Superior temporal gyrus (tissue), 1 donor: ENCODE results near the gene ZNF660.

Experiments
- DNase-seq: peaks from one replicate; pipeline ENCODE4 v3.0.0-alpha.2; 2016; ENCODE audit errors: extremely low spot score

ZNF660 gene

DNA sequence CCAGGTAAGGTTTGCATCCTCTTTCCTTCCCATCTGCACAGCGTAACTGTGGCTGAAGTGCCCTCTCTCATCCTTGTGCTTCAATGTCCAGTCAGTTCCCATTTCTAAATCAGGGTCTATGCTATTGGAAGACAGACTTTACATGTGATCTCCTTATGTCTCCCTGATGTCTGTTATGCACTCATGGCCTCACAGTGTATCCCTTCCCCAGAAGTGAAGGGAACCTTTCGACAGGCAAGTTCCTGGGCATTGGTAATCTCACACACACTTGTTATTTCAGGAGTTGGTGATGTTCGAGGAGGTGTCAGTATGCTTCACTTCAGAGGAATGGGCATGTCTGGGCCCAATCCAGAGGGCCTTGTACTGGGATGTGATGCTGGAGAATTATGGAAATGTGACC, 47.4 kb downstream of the ZNF660 start:
- no peak for DNase-seq

DNA sequence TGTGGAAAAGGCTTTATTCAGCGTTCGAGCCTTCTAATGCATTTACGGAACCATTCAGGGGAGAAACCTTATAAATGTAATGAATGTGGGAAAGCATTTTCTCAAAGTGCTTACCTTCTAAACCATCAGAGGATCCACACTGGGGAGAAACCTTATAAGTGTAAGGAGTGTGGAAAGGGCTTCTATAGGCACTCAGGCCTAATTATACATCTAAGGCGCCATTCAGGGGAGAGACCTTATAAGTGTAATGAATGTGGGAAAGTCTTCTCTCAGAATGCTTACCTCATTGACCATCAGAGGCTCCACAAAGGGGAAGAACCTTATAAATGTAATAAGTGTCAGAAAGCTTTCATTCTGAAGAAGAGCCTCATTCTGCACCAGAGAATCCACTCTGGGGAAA, 57.6 kb downstream of the ZNF660 start:
- DNase-seq, result no peak

DNA sequence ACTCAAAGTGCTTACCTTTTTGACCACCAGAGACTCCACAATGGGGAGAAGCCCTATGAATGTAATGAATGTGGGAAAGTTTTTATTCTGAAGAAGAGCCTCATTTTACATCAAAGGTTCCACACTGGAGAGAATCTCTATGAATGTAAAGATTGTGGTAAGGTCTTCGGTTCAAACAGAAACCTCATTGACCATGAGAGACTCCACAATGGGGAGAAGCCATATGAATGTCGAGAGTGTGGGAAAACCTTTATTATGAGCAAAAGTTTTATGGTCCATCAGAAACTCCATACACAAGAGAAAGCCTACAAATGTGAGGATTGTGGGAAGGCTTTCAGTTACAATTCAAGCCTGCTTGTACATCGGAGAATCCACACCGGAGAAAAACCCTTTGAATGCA, 58.3 kb downstream of the ZNF660 start:
- DNase-seq, result no peak

DNA sequence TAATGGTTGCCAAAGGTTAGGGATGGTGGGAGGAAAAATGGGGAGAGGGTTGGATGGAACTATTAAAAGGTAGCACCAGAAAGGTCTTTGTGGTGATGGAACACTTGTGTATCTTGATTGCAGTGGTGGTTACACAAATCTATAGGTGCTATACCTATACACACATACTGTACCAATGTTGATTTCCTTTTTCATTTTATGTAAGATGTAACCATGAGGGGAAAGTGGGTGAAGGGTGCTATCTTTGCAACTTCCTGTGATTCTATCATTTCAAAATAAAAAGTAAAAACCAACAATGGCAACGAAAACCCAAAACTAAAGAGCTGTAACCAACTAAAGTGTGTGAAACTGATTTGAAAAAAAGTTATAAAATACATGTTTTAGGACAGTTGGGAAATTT, 63.0 kb downstream of the ZNF660 start:
- no peak for DNase-seq

DNA sequence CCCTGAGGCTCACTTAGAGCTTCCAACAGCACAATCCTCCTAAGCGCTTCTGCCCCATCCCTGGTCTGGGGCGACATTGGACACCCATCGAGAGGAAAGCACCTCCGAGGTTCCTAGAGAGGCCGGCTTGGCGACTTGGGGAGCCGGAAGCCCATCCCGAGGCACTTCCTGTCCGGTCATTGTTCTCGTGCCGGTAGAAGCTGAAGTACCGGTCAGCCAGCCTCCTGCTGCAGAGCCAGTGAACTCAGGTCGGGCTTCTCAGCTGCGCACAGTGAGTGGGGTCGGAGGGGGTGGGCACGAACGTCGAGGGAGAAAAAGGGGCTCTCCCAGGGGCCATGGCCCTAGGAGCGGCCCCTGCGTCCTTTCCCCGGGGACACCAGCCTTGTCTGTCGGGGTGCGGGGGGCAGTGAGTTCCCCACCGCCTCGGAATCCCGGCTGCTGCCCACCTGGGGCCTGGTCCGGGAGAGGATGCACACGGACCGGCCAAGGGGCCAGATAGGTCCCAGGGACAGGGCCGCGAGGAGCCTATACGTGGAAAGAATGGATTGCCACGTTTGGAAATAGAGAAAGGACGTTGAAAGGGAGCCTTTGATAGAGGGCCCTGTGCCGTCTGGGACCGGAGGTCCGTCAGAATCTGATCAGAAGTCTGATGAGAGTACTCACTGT, 63.9 kb downstream of the ZNF660 start, which contains the start of gene ZNF35:
Gene ZNF35 (plus strand): TSS at position 169 of the 666 bp plus-strand sequence. CDS start 2,336 bp downstream, outside the sequence.
- peak; percentile 91 for DNase-seq
